Endothelial cell of umbilical vein (primary cell): ENCODE data around the gene ANKRD50. TPM values are rescaled to one million over a fixed set of nuclear protein-coding genes. Genes with fewer than 3 reads are reported as not detected.

ENCODE experiments used
- BruUV-seq: library from RNA; stranded (reverse); fragments of 400-500 nt; replicated peaks from 2 replicates; lab custom pipeline; 2021; lab: Mats Ljungman, UMichigan
- CTCF ChIA-PET: fragments of 300-600, 350-600 bp; sonication (Branson Sonifier 250); formaldehyde crosslinking; loops from one replicate; lab custom pipeline; 2021; ENCODE audit warnings: antibody characterized with exemption, inconsistent platforms; lab: Charles Lee
- POLR2A ChIA-PET: fragments of 300-600, 350-600 bp; sonication (Branson Sonifier 250); formaldehyde crosslinking; loops from one replicate; lab custom pipeline; 2021; ENCODE audit warnings: antibody characterized with exemption, inconsistent platforms; lab: Charles Lee
- DNase-seq: peaks from one replicate; pipeline ENCODE4 v3.0.0-alpha.2; 2011; ENCODE audit warnings: low read depth, low spot score
- FAIRE-seq: peaks from 2 replicates; lab custom pipeline; 2011; peaks lifted over from hg19 to GRCh38; lab: Jason Lieb, UNC
- H2AFZ ChIP-seq: 2 replicates; pipeline ENCODE4 v1.6.0; 2012; ENCODE audit warnings: low read depth, low read length, control low read depth, inconsistent platforms
- H3K27ac ChIP-seq: 2 replicates; pipeline ENCODE4 v1.5.1; 2011; ENCODE audit warnings: low read depth, mild to moderate bottlenecking, control low read depth, low read length, moderate library complexity; ENCODE audit not compliant: insufficient read depth
- H3K27me3 ChIP-seq, 2 experiments: 2 replicates each; pipeline versions ENCODE4 v1.6.0 to v1.6.1; 2011; ENCODE audit warnings: low read length in 2 of 2, mixed read lengths in 1 of 2; ENCODE audit not compliant: control insufficient read depth in 2 of 2, insufficient read depth in 2 of 2
- H3K36me3 ChIP-seq, 2 experiments: 2 replicates in 1 of 2; 3 replicates in 1 of 2; pipeline ENCODE4 v1.5.1; 2011; ENCODE audit warnings: low read length in 2 of 2, mild to moderate bottlenecking in 1 of 2, moderate library complexity in 1 of 2; ENCODE audit not compliant: control insufficient read depth in 2 of 2, insufficient read depth in 2 of 2; ENCODE audit errors: extremely low read depth in 1 of 2
- H3K4me1 ChIP-seq: 3 replicates; pipeline ENCODE4 v1.5.1; 2011; ENCODE audit warnings: mild to moderate bottlenecking, low read length; ENCODE audit not compliant: control insufficient read depth, insufficient read depth; ENCODE audit errors: extremely low read depth
- H3K4me2 ChIP-seq: 2 replicates; pipeline ENCODE4 v1.6.1; 2011; ENCODE audit warnings: low read length, control low read depth, mixed read lengths; ENCODE audit not compliant: insufficient read depth
- H3K4me3 ChIP-seq, 3 experiments: fragments of 200-600 bp in 1 of 3; sonication (generic), shearing (Covaris generic) in 1 of 3; replicated peaks in 1 of 3; 2 replicates each; pipeline ENCODE4 v1.5.1; 2011 to 2016; ENCODE audit warnings: control low read depth in 3 of 3, low read length in 3 of 3, mild to moderate bottlenecking in 2 of 3, inconsistent platforms in 1 of 3, low read depth in 1 of 3, moderate library complexity in 1 of 3; ENCODE audit not compliant: insufficient read depth in 1 of 3
- H3K79me2 ChIP-seq: 2 replicates; pipeline ENCODE4 v1.6.0; 2012; ENCODE audit warnings: low read length, inconsistent platforms; ENCODE audit not compliant: control insufficient read depth, insufficient read depth
- H3K9ac ChIP-seq: replicated peaks from 2 replicates; pipeline ENCODE3; 2011; ENCODE audit warnings: low read length, control low read depth; ENCODE audit not compliant: insufficient read depth; ENCODE audit errors: extremely low read depth
- H3K9me1 ChIP-seq: replicated peaks from 3 replicates; pipeline ENCODE4 v1.6.0; 2011; ENCODE audit warnings: mild to moderate bottlenecking, low read length; ENCODE audit not compliant: control insufficient read depth, insufficient read depth; ENCODE audit errors: extremely low read depth
- H3K9me3 ChIP-seq: replicated peaks from 2 replicates; pipeline ENCODE4 v1.5.1; 2012; ENCODE audit warnings: low read length, inconsistent platforms; ENCODE audit not compliant: control insufficient read depth, insufficient read depth
- H4K20me1 ChIP-seq: replicated peaks from 2 replicates; pipeline ENCODE3; 2011; ENCODE audit warnings: mild to moderate bottlenecking, low read length; ENCODE audit not compliant: control insufficient read depth, insufficient read depth; ENCODE audit errors: extremely low read depth
- CTCF ChIP-seq, 2 donors: IDR thresholded peaks; 1 replicate in 1 of 2; 2 replicates in 1 of 2; pipeline ENCODE4 v1.5.1; 2011; ENCODE audit warnings: low read length in 2 of 2, mild to moderate bottlenecking in 2 of 2, moderate library complexity in 2 of 2, control low read depth in 1 of 2, inconsistent platforms in 1 of 2, low read depth in 1 of 2; ENCODE audit not compliant: insufficient read depth in 1 of 2; ENCODE audit errors: extremely low read depth in 1 of 2
- EZH2 ChIP-seq: IDR thresholded peaks from 2 replicates; pipeline ENCODE4 v1.6.1; 2012; ENCODE audit warnings: borderline replicate concordance, low read depth, mild to moderate bottlenecking, moderate library complexity, low read length, inconsistent platforms; ENCODE audit not compliant: severe bottlenecking
- FOS ChIP-seq: IDR thresholded peaks from 2 replicates; pipeline ENCODE4 v1.6.1; 2011; ENCODE audit warnings: mild to moderate bottlenecking, low read length, moderate library complexity, borderline replicate concordance; ENCODE audit not compliant: insufficient read depth
- GATA2 ChIP-seq: IDR thresholded peaks from 2 replicates; pipeline ENCODE4 v1.7.0; 2011; ENCODE audit warnings: low read depth, mild to moderate bottlenecking, moderate library complexity, mixed read lengths, low read length; ENCODE audit not compliant: insufficient read length, insufficient read depth
- JUN ChIP-seq: IDR thresholded peaks from 2 replicates; pipeline ENCODE4 v1.6.1; 2011; ENCODE audit warnings: borderline replicate concordance, low read depth; ENCODE audit not compliant: insufficient read length, insufficient read depth
- MAX ChIP-seq: IDR thresholded peaks from 2 replicates; pipeline ENCODE4 v1.6.1; 2011; ENCODE audit not compliant: insufficient read depth, insufficient read length
- MYC ChIP-seq: IDR thresholded peaks from one replicate; pipeline ENCODE4 v1.6.1; 2011; ENCODE audit warnings: mild to moderate bottlenecking, low read depth, low read length
- POLR2A ChIP-seq: IDR thresholded peaks from 2 replicates; pipeline ENCODE4 v1.6.1; 2012; ENCODE audit warnings: low read depth, mild to moderate bottlenecking, control low read depth, low read length
- POLR2AphosphoS5 ChIP-seq: IDR thresholded peaks from 2 replicates; pipeline ENCODE4 v1.6.1; 2012; ENCODE audit warnings: low read depth, mild to moderate bottlenecking, control low read depth, low read length, moderate library complexity; ENCODE audit not compliant: insufficient read depth
- dilution Hi-C: fragments of 300-500 bp; cut with MboI; formaldehyde crosslinking; loops from one replicate; pipeline ENCODE4 v1.15.0; 2019; ENCODE audit warnings: low sequenced_read_pairs; ENCODE audit not compliant: extremely low pct_ligation_motif_present
- intact Hi-C: fragments of 100-400 bp; cut with micrococcal nuclease; formaldehyde crosslinking; loops from one replicate; pipeline ENCODE4 v1.10.0; 2022
- polyA plus RNA-seq, 4 experiments: library from polyadenylated mRNA; depleted of rRNA in 3 of 4; stranded (reverse) in 3 of 4; unstranded in 1 of 4; fragments of >200 nt; gene quantifications; 2 replicates each; pipeline versions ENCODE4 v1.2.1 to v1.2.3, GENCODE V29; 2011 to 2012; ENCODE audit warnings: missing spikeins in 1 of 4
- total RNA-seq: library from RNA; stranded (reverse); gene quantifications from 2 replicates; pipeline ENCODE4 v1.2.3, GENCODE V29; 2021

Gene ANKRD50
- total and polyA plus RNA-seq, 2 donors (not counting 3 experiments of a cell fraction or from before 2014, with no cell fraction given) = 24.5 to 63.6 TPM

- CTCF ChIA-PET = interaction anchor here (0.6 to 1.8 kb wide), 5 partner anchors 9 to 559 kb away, joined by 3 to 7 read pairs (median 5); no protein-coding TSS in a partner anchor
- Histone ChIP-seq H2AFZ (no peak overlapping the region), H3K9me3 (no peaks in the 10 kb centered on the region), H3K36me3 (peaks cover 0 to 3% of the 10 kb centered on the region in 2 experiments), H3K27me3 (no peaks in the 10 kb centered on the region), H3K4me2 (peak overlapping the region; percentile 54), H3K79me2 (peaks cover 98% of the 10 kb centered on the region), H3K9me1 (no peaks in the 10 kb centered on the region), H3K9ac (no peak overlapping the region), H3K4me3 (no peak overlapping the region), H4K20me1 (peaks cover 13% of the 10 kb centered on the region), H3K27ac (no peak overlapping the region), H3K4me1 (peaks cover 54% of the 10 kb centered on the region)
- POLR2A ChIA-PET = no interaction called here
- dilution Hi-C loops = no loop called here
- intact Hi-C loops = no loop called here
- DNase-seq (no peak), FAIRE-seq (no peak)
- BruUV-seq = no TSS peak
- TF ChIP-seq EZH2 (no peak), FOS (no peak), CTCF (IDR thresholded peaks at IDR 0.05; ENCODE audit: extremely low read depth in 1 of 2, insufficient read depth in 1 of 2, low read depth in 1 of 2, low read length in 2 of 2) (no peak), POLR2A (no peak), GATA2 (no peak), JUN (no peak), POLR2AphosphoS5 (no peak), MYC (no peak), MAX (no peak)
Observed at GRCh38 chr4:124685851-124686250, 26.7 kb downstream of the ANKRD50 start.
